Calu3 (cell line): Measurements from ENCODE around the gene CENPA. TPM values are rescaled to one million over a fixed set of nuclear protein-coding genes. Genes with fewer than 3 reads are reported as not detected.
"Not testable (repeated sequence)": the region's sequence is repeated elsewhere in the genome, so short reads cannot be mapped to it uniquely, and the experiment has no call there.

Experiments used
- BruUV-seq: library from RNA; stranded (reverse); fragments of 400-500 nt; replicated peaks from 2 replicates; lab custom pipeline; 2021; lab: Mats Ljungman, UMichigan
- CTCF ChIA-PET: fragments of 300-600 bp; sonication (Branson Sonifier 250); formaldehyde crosslinking; loops from one replicate; lab custom pipeline; 2022; ENCODE audit warnings: antibody characterized with exemption; lab: Charles Lee
- DNase-seq: peaks from one replicate; pipeline ENCODE4 v3.0.0; 2022
- H3K27ac Mint-ChIP-seq: one replicate; pipeline ENCODE4 v1.8.0; 2022; ENCODE audit warnings: mixed read lengths; ENCODE audit not compliant: unreplicated experiment
- H3K27me3 Mint-ChIP-seq: one replicate; pipeline ENCODE4 v1.8.0; 2022; ENCODE audit warnings: mixed read lengths; ENCODE audit not compliant: unreplicated experiment
- H3K36me3 Mint-ChIP-seq: one replicate; pipeline ENCODE4 v1.8.0; 2022; ENCODE audit warnings: mild to moderate bottlenecking, moderate library complexity, mixed read lengths; ENCODE audit not compliant: insufficient read depth, unreplicated experiment
- H3K4me1 Mint-ChIP-seq: one replicate; pipeline ENCODE4 v1.8.0; 2022; ENCODE audit warnings: mild to moderate bottlenecking, low read depth, mixed read lengths; ENCODE audit not compliant: unreplicated experiment
- H3K4me3 Mint-ChIP-seq: one replicate; pipeline ENCODE4 v1.8.0; 2022; ENCODE audit warnings: mild to moderate bottlenecking, low read depth, moderate library complexity, mixed read lengths; ENCODE audit not compliant: unreplicated experiment
- H3K9me3 Mint-ChIP-seq: one replicate; pipeline ENCODE4 v1.8.0; 2022; ENCODE audit warnings: low read depth, mixed read lengths; ENCODE audit not compliant: unreplicated experiment
- CTCF ChIP-seq: fragments of 200-600 bp; IDR thresholded peaks from one replicate; pipeline ENCODE4 v1.8.0; 2022; ENCODE audit warnings: antibody characterized with exemption; ENCODE audit not compliant: unreplicated experiment
- intact Hi-C: fragments of 100-400 bp; cut with micrococcal nuclease; formaldehyde crosslinking; loops from one replicate; pipeline ENCODE4 v1.10.0; 2022; ENCODE audit not compliant: unreplicated experiment
- total RNA-seq: library from RNA; stranded (reverse); gene quantifications from 2 replicates; pipeline ENCODE4 v1.2.3, GENCODE V29; 2022

The CENPA gene
- total RNA-seq, 1 experiment from 2014 or later = 33.2 TPM

- Mint-ChIP-seq H3K27me3 (no peaks in the 10 kb centered on the region), H3K27ac (peak overlapping the region; percentile 85), H3K36me3 (peaks cover 43% of the 10 kb centered on the region), H3K9me3 (peaks cover 4% of the 10 kb centered on the region), H3K4me3 (peak overlapping the region; percentile 75), H3K4me1 (peaks cover 27% of the 10 kb centered on the region)
- CTCF ChIA-PET = interaction anchor here (0.5 to 1.0 kb wide), 2 partner anchors 15 to 17 kb away, joined by 3 read pairs; no protein-coding TSS in a partner anchor
- intact Hi-C loops = no loop called here
- peak; percentile 30 for DNase-seq
- BruUV-seq = no TSS peak
- peak; percentile 4 for TF ChIP-seq CTCF
Measured at GRCh38 chr2:26786207-26787028, 562 bp downstream of the CENPA start.

GRCh38 chr2:26792720-26793119 lies 6.9 kb downstream of the CENPA start:
- TF ChIP-seq CTCF = no peak
- no TSS peak for BruUV-seq
- peaks cover 25% of the 10 kb centered on the region for H3K4me1 Mint-ChIP-seq
- peaks cover 4% of the 10 kb centered on the region for H3K9me3 Mint-ChIP-seq
- DNase-seq = no peak
- no peaks in the 10 kb centered on the region for H3K27me3 Mint-ChIP-seq
- intact Hi-C loops = no loop called here
- no peak overlapping the region for H3K27ac Mint-ChIP-seq
- H3K4me3 Mint-ChIP-seq = no peak overlapping the region
- CTCF ChIA-PET = no interaction called here
- H3K36me3 Mint-ChIP-seq = peaks cover 43% of the 10 kb centered on the region

DNA sequence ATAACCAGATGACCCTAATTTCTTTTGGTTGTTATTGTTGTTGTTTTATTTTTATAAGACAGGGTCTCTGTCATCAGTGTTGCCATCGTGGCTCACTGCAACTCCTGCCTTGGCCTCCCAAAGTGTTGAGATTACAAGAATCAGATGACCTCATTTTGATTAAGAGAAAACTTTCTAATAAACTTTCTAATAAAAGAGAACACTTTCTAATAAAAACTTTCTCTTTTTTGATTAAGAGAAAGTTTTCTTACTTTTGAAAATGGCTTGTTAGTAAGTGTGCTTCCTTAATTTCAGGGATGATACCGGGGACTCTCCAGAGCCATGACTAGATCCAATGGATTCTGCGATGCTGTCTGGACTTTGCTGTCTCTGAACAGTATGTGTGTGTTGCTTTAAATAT lies 7.7 kb downstream of the CENPA start:
- Mint-ChIP-seq H3K36me3 (peaks cover 41% of the 10 kb centered on the region), H3K27ac (no peak overlapping the region), H3K4me3 (no peak overlapping the region), H3K27me3 (no peaks in the 10 kb centered on the region), H3K4me1 (peaks cover 17% of the 10 kb centered on the region), H3K9me3 (peaks cover 4% of the 10 kb centered on the region)
- intact Hi-C loops = no loop called here
- no peak for DNase-seq
- CTCF ChIA-PET = no interaction called here
- BruUV-seq = no TSS peak
- TF ChIP-seq CTCF = no peak

DNA sequence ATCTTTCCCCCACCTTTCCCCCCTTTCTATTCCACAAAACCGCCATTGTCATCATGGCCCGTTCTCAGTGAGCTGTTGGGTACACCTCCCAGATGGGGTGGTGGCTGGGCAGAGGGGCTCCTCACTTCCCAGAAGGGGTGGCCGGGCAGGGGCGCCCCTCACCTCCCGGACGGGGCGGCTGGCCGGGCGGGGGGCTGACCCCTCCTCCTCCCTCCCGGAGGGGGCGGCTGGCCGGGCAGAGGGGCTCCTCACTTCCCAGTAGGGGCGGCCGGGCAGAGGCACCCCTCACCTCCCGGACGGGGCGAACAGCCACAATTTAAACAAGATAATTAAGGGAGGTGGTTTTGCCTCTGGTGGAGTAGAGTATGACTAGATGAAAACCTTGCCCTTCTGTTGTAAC lies 9.3 kb downstream of the CENPA start:
- H3K36me3 Mint-ChIP-seq = peaks cover 38% of the 10 kb centered on the region
- H3K27ac Mint-ChIP-seq, H3K27me3 Mint-ChIP-seq, CTCF ChIA-PET, DNase-seq, H3K9me3 Mint-ChIP-seq, BruUV-seq, H3K4me1 Mint-ChIP-seq, intact Hi-C loops, H3K4me3 Mint-ChIP-seq: not testable (repeated sequence)

GRCh38 chr2:26801328-26801727 lies 15.5 kb downstream of the CENPA start:
- peaks cover 16% of the 10 kb centered on the region for H3K36me3 Mint-ChIP-seq
- CTCF ChIA-PET = interaction anchor here (0.7 kb wide), 3 partner anchors 14 to 216 kb away, joined by 3 to 7 read pairs (median 6); no protein-coding TSS in a partner anchor

More at GRCh38 chr2:26801328-26801727, 15.5 kb downstream of the CENPA start:
- H3K9me3 Mint-ChIP-seq = no peaks in the 10 kb centered on the region
- H3K4me1 Mint-ChIP-seq = no peaks in the 10 kb centered on the region
- no peak overlapping the region for H3K4me3 Mint-ChIP-seq
- no TSS peak for BruUV-seq
- no peak for DNase-seq
- no peaks in the 10 kb centered on the region for H3K27me3 Mint-ChIP-seq
- intact Hi-C loops = no loop called here
- no peak for TF ChIP-seq CTCF
- no peak overlapping the region for H3K27ac Mint-ChIP-seq
